HG02840 (cell line): ENCODE results near the gene KRT4.

Experiments used
- ATAC-seq: cut with Tn5 transposase; IDR thresholded peaks from one replicate; pipeline ENCODE4 v1.9.1; 2021; ENCODE audit warnings: mild to moderate bottlenecking, moderate library complexity, moderate number of reproducible peaks; ENCODE audit not compliant: unreplicated experiment, low FRiP score

KRT4 gene

GRCh38 chr12:52837413-52837741 is 23.5 kb upstream of the KRT4 start:
- ATAC-seq, result no peak

GRCh38 chr12:52836491-52837412 is 22.8 kb upstream of the KRT4 start:
- ATAC-seq, result no peak

- no peak for ATAC-seq
Observed at GRCh38 chr12:52836042-52836466, 22.1 kb upstream of the KRT4 start.

GRCh38 chr12:52835271-52836041 is 21.5 kb upstream of the KRT4 start:
- ATAC-seq, result no peak

GRCh38 chr12:52834727-52835001 is 20.7 kb upstream of the KRT4 start:
- no peak for ATAC-seq

- ATAC-seq, result no peak
Observed at GRCh38 chr12:52833922-52834726, 20.2 kb upstream of the KRT4 start, which contains the start of gene KRT79. KRT79 (minus strand) TSS chr12:52834311; CDS start chr12:52834260, 51 bp downstream.

GRCh38 chr12:52832985-52833905 is 19.3 kb upstream of the KRT4 start:
- ATAC-seq, result no peak

- no peak for ATAC-seq
Observed at GRCh38 chr12:52832451-52832850, 18.5 kb upstream of the KRT4 start.

GRCh38 chr12:52831251-52831650 is 17.3 kb upstream of the KRT4 start:
- ATAC-seq, result no peak

GRCh38 chr12:52829986-52830770 is 16.3 kb upstream of the KRT4 start:
- ATAC-seq, result no peak

- ATAC-seq, result no peak
Observed at GRCh38 chr12:52828591-52829021, 14.7 kb upstream of the KRT4 start.

- no peak for ATAC-seq
Observed at GRCh38 chr12:52828156-52828555, 14.2 kb upstream of the KRT4 start.

GRCh38 chr12:52827499-52828090 is 13.7 kb upstream of the KRT4 start:
- ATAC-seq, result no peak

GRCh38 chr12:52826611-52827498 is 12.9 kb upstream of the KRT4 start:
- no peak for ATAC-seq

- ATAC-seq, result no peak
Observed at GRCh38 chr12:52825961-52826360, 12.0 kb upstream of the KRT4 start.

GRCh38 chr12:52824741-52825410 is 11.0 kb upstream of the KRT4 start:
- no peak for ATAC-seq

GRCh38 chr12:52823761-52824450 is 10.0 kb upstream of the KRT4 start:
- no peak for ATAC-seq
